Endothelial cell of umbilical vein (primary cell): ENCODE results near the gene TRIM46. TPM values are rescaled to one million over a fixed set of nuclear protein-coding genes. Genes with fewer than 3 reads are reported as not detected.

ENCODE experiments used
- Bru-seq: library from RNA; stranded (reverse); fragments of 400-500 nt; gene quantifications from one replicate; lab custom pipeline; 2021; lab: Mats Ljungman, UMichigan
- BruChase-seq, 2 experiments: library from RNA; stranded (reverse); fragments of 400-500 nt; gene quantifications; one replicate each; lab custom pipeline; 2021; lab: Mats Ljungman, UMichigan
- BruUV-seq: library from RNA; stranded (reverse); fragments of 400-500 nt; replicated peaks from 2 replicates; lab custom pipeline; 2021; lab: Mats Ljungman, UMichigan
- CTCF ChIA-PET: fragments of 300-600, 350-600 bp; sonication (Branson Sonifier 250); formaldehyde crosslinking; loops from one replicate; lab custom pipeline; 2021; ENCODE audit warnings: antibody characterized with exemption, inconsistent platforms; lab: Charles Lee
- POLR2A ChIA-PET: fragments of 300-600, 350-600 bp; sonication (Branson Sonifier 250); formaldehyde crosslinking; loops from one replicate; lab custom pipeline; 2021; ENCODE audit warnings: antibody characterized with exemption, inconsistent platforms; lab: Charles Lee
- DNase-seq: peaks from one replicate; pipeline ENCODE4 v3.0.0-alpha.2; 2011; ENCODE audit warnings: low read depth, low spot score
- FAIRE-seq: peaks from 2 replicates; lab custom pipeline; 2011; peaks lifted over from hg19 to GRCh38; lab: Jason Lieb, UNC
- H2AFZ ChIP-seq: 2 replicates; pipeline ENCODE4 v1.6.0; 2012; ENCODE audit warnings: low read depth, low read length, control low read depth, inconsistent platforms
- H3K27ac ChIP-seq: 2 replicates; pipeline ENCODE4 v1.5.1; 2011; ENCODE audit warnings: low read depth, mild to moderate bottlenecking, control low read depth, low read length, moderate library complexity; ENCODE audit not compliant: insufficient read depth
- H3K27me3 ChIP-seq, 2 experiments: 2 replicates each; pipeline versions ENCODE4 v1.6.0 to v1.6.1; 2011; ENCODE audit warnings: low read length in 2 of 2, mixed read lengths in 1 of 2; ENCODE audit not compliant: control insufficient read depth in 2 of 2, insufficient read depth in 2 of 2
- H3K36me3 ChIP-seq, 2 experiments: 2 replicates in 1 of 2; 3 replicates in 1 of 2; pipeline ENCODE4 v1.5.1; 2011; ENCODE audit warnings: low read length in 2 of 2, mild to moderate bottlenecking in 1 of 2, moderate library complexity in 1 of 2; ENCODE audit not compliant: control insufficient read depth in 2 of 2, insufficient read depth in 2 of 2; ENCODE audit errors: extremely low read depth in 1 of 2
- H3K4me1 ChIP-seq: 3 replicates; pipeline ENCODE4 v1.5.1; 2011; ENCODE audit warnings: mild to moderate bottlenecking, low read length; ENCODE audit not compliant: control insufficient read depth, insufficient read depth; ENCODE audit errors: extremely low read depth
- H3K4me2 ChIP-seq: 2 replicates; pipeline ENCODE4 v1.6.1; 2011; ENCODE audit warnings: low read length, control low read depth, mixed read lengths; ENCODE audit not compliant: insufficient read depth
- H3K4me3 ChIP-seq, 3 experiments: fragments of 200-600 bp in 1 of 3; sonication (generic), shearing (Covaris generic) in 1 of 3; replicated peaks in 1 of 3; 2 replicates each; pipeline ENCODE4 v1.5.1; 2011 to 2016; ENCODE audit warnings: control low read depth in 3 of 3, low read length in 3 of 3, mild to moderate bottlenecking in 2 of 3, inconsistent platforms in 1 of 3, low read depth in 1 of 3, moderate library complexity in 1 of 3; ENCODE audit not compliant: insufficient read depth in 1 of 3
- H3K79me2 ChIP-seq: 2 replicates; pipeline ENCODE4 v1.6.0; 2012; ENCODE audit warnings: low read length, inconsistent platforms; ENCODE audit not compliant: control insufficient read depth, insufficient read depth
- H3K9ac ChIP-seq: replicated peaks from 2 replicates; pipeline ENCODE3; 2011; ENCODE audit warnings: low read length, control low read depth; ENCODE audit not compliant: insufficient read depth; ENCODE audit errors: extremely low read depth
- H3K9me1 ChIP-seq: replicated peaks from 3 replicates; pipeline ENCODE4 v1.6.0; 2011; ENCODE audit warnings: mild to moderate bottlenecking, low read length; ENCODE audit not compliant: control insufficient read depth, insufficient read depth; ENCODE audit errors: extremely low read depth
- H3K9me3 ChIP-seq: replicated peaks from 2 replicates; pipeline ENCODE4 v1.5.1; 2012; ENCODE audit warnings: low read length, inconsistent platforms; ENCODE audit not compliant: control insufficient read depth, insufficient read depth
- H4K20me1 ChIP-seq: replicated peaks from 2 replicates; pipeline ENCODE3; 2011; ENCODE audit warnings: mild to moderate bottlenecking, low read length; ENCODE audit not compliant: control insufficient read depth, insufficient read depth; ENCODE audit errors: extremely low read depth
- EZH2 ChIP-seq: IDR thresholded peaks from 2 replicates; pipeline ENCODE4 v1.6.1; 2012; ENCODE audit warnings: borderline replicate concordance, low read depth, mild to moderate bottlenecking, moderate library complexity, low read length, inconsistent platforms; ENCODE audit not compliant: severe bottlenecking
- dilution Hi-C: fragments of 300-500 bp; cut with MboI; formaldehyde crosslinking; loops from one replicate; pipeline ENCODE4 v1.15.0; 2019; ENCODE audit warnings: low sequenced_read_pairs; ENCODE audit not compliant: extremely low pct_ligation_motif_present
- intact Hi-C: fragments of 100-400 bp; cut with micrococcal nuclease; formaldehyde crosslinking; loops from one replicate; pipeline ENCODE4 v1.10.0; 2022
- long read RNA-seq: library from polyadenylated mRNA; stranded (forward); transcript quantifications from one replicate; pipeline ENCODE4 v2.0.0, GENCODE V29; 2021
- polyA minus RNA-seq, 3 experiments: library from RNA; depleted of rRNA, polyadenylated mRNA; stranded (reverse); fragments of >200 nt; gene quantifications; 1 replicate in 1 of 3; 2 replicates in 2 of 3; pipeline ENCODE4 v1.2.3, GENCODE V29; 2011
- polyA plus RNA-seq, 4 experiments: library from polyadenylated mRNA; depleted of rRNA in 3 of 4; stranded (reverse) in 3 of 4; unstranded in 1 of 4; fragments of >200 nt; gene quantifications; 2 replicates each; pipeline versions ENCODE4 v1.2.1 to v1.2.3, GENCODE V29; 2011 to 2012; ENCODE audit warnings: missing spikeins in 1 of 4
- total RNA-seq: library from RNA; stranded (reverse); gene quantifications from 2 replicates; pipeline ENCODE4 v1.2.3, GENCODE V29; 2021

The TRIM46 gene
- total RNA-seq (9.6 and 10.0 TPM in 2 replicates), polyA plus RNA-seq (9.5 and 12.7 TPM in 2 replicates), polyA minus RNA-seq (7.2 and 10.3 TPM in 2 replicates), Bru-seq, nascent RNA (percentile 46 among the genes with signal in this experiment), BruChase-seq, experiment 1, labeled RNA remaining after a 6-hour chase (percentile 54 among the genes with signal in this experiment), BruChase-seq, experiment 2, labeled RNA remaining after a 2-hour chase (percentile 63 among the genes with signal in this experiment)
- polyA plus RNA-seq (2011; cell fraction: cytosol; rRNA removed) = 4.9 and 5.8 TPM in 2 replicates
- polyA plus RNA-seq (2011; cell fraction: nucleus; rRNA removed) = 20.9 and 24.0 TPM in 2 replicates
- polyA plus RNA-seq (2012) = 5.6 and 7.1 TPM in 2 replicates
- not detected for polyA minus RNA-seq (2011; cell fraction: cytosol; rRNA and poly(A)+ RNA removed)
- polyA minus RNA-seq (2011; cell fraction: nucleus; rRNA and poly(A)+ RNA removed) = 10.0 and 11.3 TPM in 2 replicates
- long read RNA-seq, partial matches to known transcripts = 0 of 11 reads
- long read RNA-seq, other reads (novel, unspliced or antisense) = 10 of 11 reads

- Histone ChIP-seq H3K4me1 (peaks cover 11% of the 10 kb centered on the region), H3K36me3 (peaks cover 6 to 24% of the 10 kb centered on the region in 2 experiments), H3K4me2 (peak within 1 kb of the TSS; percentile 79), H2AFZ (peak within 1 kb of the TSS; percentile 95), H3K79me2 (peaks cover 16% of the 10 kb centered on the region), H4K20me1 (no peaks in the 10 kb centered on the region), H3K4me3 (peak within 1 kb of the TSS; percentile 52 to 91 (median 63)), H3K9me3 (no peaks in the 10 kb centered on the region), H3K9me1 (no peaks in the 10 kb centered on the region), H3K27ac (peak within 1 kb of the TSS; percentile 76), H3K9ac (peak within 1 kb of the TSS; percentile 90), H3K27me3 (no peaks in the 10 kb centered on the region)
- FAIRE-seq = peak; percentile 46
- POLR2A ChIA-PET = interaction anchor here (0.9 to 1.3 kb wide), 3 partner anchors 20 to 82 kb away, joined by 3 to 8 read pairs (median 3); no protein-coding TSS in a partner anchor
- TF ChIP-seq EZH2 = no peak
- dilution Hi-C loops = no loop called here
- no TSS peak for BruUV-seq
- peak; percentile 24 for DNase-seq
- CTCF ChIA-PET = interaction anchor here (0.7 to 8.3 kb wide), 23 partner anchors 9 to 201 kb away, joined by 3 to 673 read pairs (median 5); partner anchors contain the start of genes ADAM15 and SLC50A1
- intact Hi-C loops = loop anchor here (1.0 kb wide), 1 partner anchor 82 kb away; no protein-coding TSS in a partner anchor
Observed at GRCh38 chr1:155173478-155174323, at the start of gene TRIM46. Gene TRIM46 (plus strand): TSS chr1:155173849. CDS start chr1:155173967, 118 bp downstream.
